ENCODE results near the gene MYCN. TPM values are rescaled to one million over a fixed set of nuclear protein-coding genes. Genes with fewer than 3 reads are reported as not detected.
"Not testable (repeated sequence)": the region's sequence is repeated elsewhere in the genome, so short reads cannot be mapped to it uniquely, and the experiment has no call there.

Gene MYCN
- total RNA-seq, 2 experiments from 2014 or later: not detected

GRCh38 chr2:15914596-15915385, 25.6 kb upstream of the MYCN start:
- H3K27me3 Mint-ChIP-seq: no peaks in the 10 kb centered on the region
- H3K9me3 Mint-ChIP-seq (ENCODE audit: low read depth): no peaks in the 10 kb centered on the region
- no peaks in the 10 kb centered on the region for H3K4me1 Mint-ChIP-seq
- ATAC-seq (no peak), DNase-seq (no peak)
- no peak overlapping the region for H3K4me3 Mint-ChIP-seq
- CTCF ChIA-PET: no interaction called here
- no peaks in the 10 kb centered on the region for H3K36me3 Mint-ChIP-seq
- no peak overlapping the region for H3K27ac Mint-ChIP-seq

- H3K4me1 Mint-ChIP-seq; H3K36me3 Mint-ChIP-seq; DNase-seq; H3K4me3 Mint-ChIP-seq; ATAC-seq; H3K27me3 Mint-ChIP-seq; H3K9me3 Mint-ChIP-seq (ENCODE audit: low read depth); H3K27ac Mint-ChIP-seq; CTCF ChIA-PET: not testable (repeated sequence)
These were observed 24.8 kb upstream of the MYCN start for GRCh38 chr2:15915546-15915945.

- DNase-seq (no peak), ATAC-seq (no peak)
- CTCF ChIA-PET: no interaction called here
- Mint-ChIP-seq H3K4me1 (no peaks in the 10 kb centered on the region), H3K27ac (no peak overlapping the region), H3K36me3 (no peaks in the 10 kb centered on the region), H3K4me3 (no peak overlapping the region), H3K9me3 (ENCODE audit: low read depth) (no peaks in the 10 kb centered on the region), H3K27me3 (no peaks in the 10 kb centered on the region)
These were observed 24.0 kb upstream of the MYCN start for GRCh38 chr2:15916336-15916735.

- CTCF ChIA-PET: no interaction called here
- no peak for DNase-seq
- no peaks in the 10 kb centered on the region for H3K27me3 Mint-ChIP-seq
- no peak overlapping the region for H3K4me3 Mint-ChIP-seq
- no peak overlapping the region for H3K27ac Mint-ChIP-seq
- H3K4me1 Mint-ChIP-seq: no peaks in the 10 kb centered on the region
- H3K36me3 Mint-ChIP-seq: no peaks in the 10 kb centered on the region
- H3K9me3 Mint-ChIP-seq (ENCODE audit: low read depth): no peaks in the 10 kb centered on the region
- ATAC-seq: no peak
These were observed 21.5 kb upstream of the MYCN start for GRCh38 chr2:15918761-15919356.

GRCh38 chr2:15919716-15920434, 20.5 kb upstream of the MYCN start:
- ATAC-seq (no peak), DNase-seq (no peak)
- Mint-ChIP-seq H3K27ac (no peak overlapping the region), H3K36me3 (no peaks in the 10 kb centered on the region), H3K4me1 (no peaks in the 10 kb centered on the region), H3K4me3 (no peak overlapping the region), H3K27me3 (no peaks in the 10 kb centered on the region), H3K9me3 (ENCODE audit: low read depth) (no peaks in the 10 kb centered on the region)
- CTCF ChIA-PET: no interaction called here

- H3K4me3 Mint-ChIP-seq: no peak overlapping the region
- ATAC-seq: no peak
- no peak for DNase-seq
- no peaks in the 10 kb centered on the region for H3K4me1 Mint-ChIP-seq
- CTCF ChIA-PET: no interaction called here
- H3K36me3 Mint-ChIP-seq: no peaks in the 10 kb centered on the region
- H3K27ac Mint-ChIP-seq: no peak overlapping the region
- H3K9me3 Mint-ChIP-seq (ENCODE audit: low read depth): no peaks in the 10 kb centered on the region
- no peaks in the 10 kb centered on the region for H3K27me3 Mint-ChIP-seq
These were observed 19.7 kb upstream of the MYCN start for GRCh38 chr2:15920696-15921095.

- H3K27ac Mint-ChIP-seq: no peak overlapping the region
- H3K27me3 Mint-ChIP-seq: no peaks in the 10 kb centered on the region
- H3K4me1 Mint-ChIP-seq: no peaks in the 10 kb centered on the region
- no peaks in the 10 kb centered on the region for H3K9me3 Mint-ChIP-seq (ENCODE audit: low read depth)
- H3K4me3 Mint-ChIP-seq: no peak overlapping the region
- H3K36me3 Mint-ChIP-seq: no peaks in the 10 kb centered on the region
- no peak for ATAC-seq
- DNase-seq: no peak
- CTCF ChIA-PET: no interaction called here
These were observed 16.8 kb upstream of the MYCN start for GRCh38 chr2:15923597-15923996.

GRCh38 chr2:15925819-15926218, 14.5 kb upstream of the MYCN start:
- no peak for ATAC-seq
- no peaks in the 10 kb centered on the region for H3K36me3 Mint-ChIP-seq
- no peaks in the 10 kb centered on the region for H3K4me1 Mint-ChIP-seq
- H3K4me3 Mint-ChIP-seq: no peak overlapping the region
- no peaks in the 10 kb centered on the region for H3K9me3 Mint-ChIP-seq (ENCODE audit: low read depth)
- H3K27ac Mint-ChIP-seq: no peak overlapping the region
- CTCF ChIA-PET: no interaction called here
- H3K27me3 Mint-ChIP-seq: no peaks in the 10 kb centered on the region
- no peak for DNase-seq

- H3K4me1 Mint-ChIP-seq: no peaks in the 10 kb centered on the region
- no peaks in the 10 kb centered on the region for H3K36me3 Mint-ChIP-seq
- ATAC-seq (no peak), DNase-seq (no peak)
- H3K27ac Mint-ChIP-seq: no peak overlapping the region
- H3K27me3 Mint-ChIP-seq: no peaks in the 10 kb centered on the region
- no peak overlapping the region for H3K4me3 Mint-ChIP-seq
- CTCF ChIA-PET: no interaction called here
- H3K9me3 Mint-ChIP-seq (ENCODE audit: low read depth): no peaks in the 10 kb centered on the region
These were observed 14.1 kb upstream of the MYCN start for GRCh38 chr2:15926252-15926651.

GRCh38 chr2:15927551-15928218, 12.7 kb upstream of the MYCN start:
- Mint-ChIP-seq H3K4me1 (no peaks in the 10 kb centered on the region), H3K9me3 (ENCODE audit: low read depth) (no peaks in the 10 kb centered on the region), H3K4me3 (no peak overlapping the region), H3K27me3 (no peaks in the 10 kb centered on the region), H3K27ac (no peak overlapping the region), H3K36me3 (no peaks in the 10 kb centered on the region)
- DNase-seq (no peak), ATAC-seq (no peak)
- CTCF ChIA-PET: interaction anchor here (0.6 kb wide), 1 partner anchor 843 kb away, joined by 3 read pairs; no protein-coding TSS in a partner anchor

- DNase-seq; H3K4me3 Mint-ChIP-seq; H3K9me3 Mint-ChIP-seq (ENCODE audit: low read depth); ATAC-seq; H3K27ac Mint-ChIP-seq; CTCF ChIA-PET; H3K4me1 Mint-ChIP-seq; H3K27me3 Mint-ChIP-seq; H3K36me3 Mint-ChIP-seq: not testable (repeated sequence)
These were observed 11.3 kb upstream of the MYCN start for GRCh38 chr2:15929008-15929407.

GRCh38 chr2:15929861-15930260, 10.5 kb upstream of the MYCN start:
- CTCF ChIA-PET: no interaction called here
- no peak overlapping the region for H3K4me3 Mint-ChIP-seq
- no peaks in the 10 kb centered on the region for H3K36me3 Mint-ChIP-seq
- ATAC-seq (no peak), DNase-seq (no peak)
- no peaks in the 10 kb centered on the region for H3K4me1 Mint-ChIP-seq
- H3K27ac Mint-ChIP-seq: no peak overlapping the region
- no peaks in the 10 kb centered on the region for H3K9me3 Mint-ChIP-seq (ENCODE audit: low read depth)
- no peaks in the 10 kb centered on the region for H3K27me3 Mint-ChIP-seq

GRCh38 chr2:15930589-15931318, 9.6 kb upstream of the MYCN start:
- peaks cover 3% of the 10 kb centered on the region for H3K27me3 Mint-ChIP-seq
- H3K4me3 Mint-ChIP-seq: no peak overlapping the region
- DNase-seq (no peak), ATAC-seq (no peak)
- H3K9me3 Mint-ChIP-seq (ENCODE audit: low read depth): no peaks in the 10 kb centered on the region
- no peaks in the 10 kb centered on the region for H3K36me3 Mint-ChIP-seq
- H3K4me1 Mint-ChIP-seq: no peaks in the 10 kb centered on the region
- no peak overlapping the region for H3K27ac Mint-ChIP-seq
- CTCF ChIA-PET: interaction anchor here (1.6 kb wide), 1 partner anchor 9 kb away, joined by 5 read pairs; the partner anchor contains the start of gene MYCN

Data from activated CD8-positive, alpha-beta memory T cell treated with anti-CD3 and anti-CD28 coated beads, Interleukin-2, amount 10 ng/mL, durations not matched to agents 7 days and 5 days (primary cell).